ENCODE results near the gene DMRTB1. TPM values are rescaled to one million over a fixed set of nuclear protein-coding genes. Genes with fewer than 3 reads are reported as not detected.
A peak's percentile ranks its signal among the peaks of the same experiment; 100 is the strongest.

Gene DMRTB1
- total and polyA plus RNA-seq, 2 of the 4 experiments (the other 2 are of a cell fraction), result not detected

DNA sequence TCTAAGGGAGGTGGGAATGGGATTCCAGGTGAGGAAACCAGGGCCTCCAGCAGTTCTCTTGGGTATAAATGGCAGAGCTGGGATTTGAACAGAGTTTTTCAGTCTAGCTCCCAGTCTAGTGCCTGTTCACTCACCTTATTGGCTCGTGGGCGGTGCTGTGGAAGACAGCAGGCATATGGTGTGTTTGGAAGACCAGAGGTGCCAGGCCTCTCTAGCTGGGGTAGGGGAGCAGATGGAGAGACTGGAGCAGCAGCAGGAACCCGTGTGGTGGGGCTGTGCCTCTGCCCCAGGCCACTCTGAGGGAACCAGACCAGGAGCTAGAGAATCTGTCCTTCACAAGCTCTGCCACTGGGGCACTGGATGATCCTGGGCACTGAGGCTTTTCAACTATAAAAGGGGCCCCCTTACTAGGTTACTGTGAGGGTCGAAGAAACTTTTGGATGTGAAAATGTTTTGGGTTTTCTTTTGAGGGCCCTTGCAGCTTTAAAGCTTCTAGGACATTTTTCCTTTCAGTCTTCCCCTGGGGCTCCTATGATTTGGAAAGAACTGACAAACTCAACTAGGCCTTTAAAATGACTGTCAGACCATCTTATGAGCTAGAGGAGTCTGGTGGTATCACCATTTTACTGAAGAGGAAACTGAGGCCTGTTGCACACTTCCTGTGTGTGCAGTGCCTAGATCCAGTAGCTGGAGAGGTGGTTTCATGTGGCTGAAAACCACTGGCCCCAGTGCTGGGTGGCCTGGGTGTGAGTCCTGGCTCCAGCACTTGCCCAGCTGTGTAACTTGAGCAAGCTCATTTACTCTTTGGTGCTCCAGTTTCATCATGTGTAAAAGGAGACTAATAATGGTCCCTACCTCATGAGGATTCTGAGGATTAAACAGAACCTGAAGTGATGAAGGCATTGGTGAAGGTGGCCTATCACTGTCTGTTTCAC is 6.1 kb downstream of the DMRTB1 start:
- Histone ChIP-seq H2AK5ac (ENCODE audit: low read depth, low read length) (peak overlapping the region; percentile 43; the same call in 1 of the 2 replicates), H3K9me3 (ENCODE audit: control insufficient read depth, insufficient read depth, low read length) (no peaks in the 10 kb centered on the region), H3K79me1 (ENCODE audit: low read depth in 1 of 2, low read length in 2 of 2) (no peaks in the 10 kb centered on the region), H2AK9ac (replicated peaks; ENCODE audit: low read depth, low read length, poor library complexity) (no peak overlapping the region), H3K14ac (replicated peaks; ENCODE audit: low read depth, low read length) (no peak overlapping the region), H3K27ac (ENCODE audit: insufficient read depth, low read length) (no peak overlapping the region), H4K20me1 (ENCODE audit: insufficient read depth, low read length) (no peaks in the 10 kb centered on the region), H3K4me2 (ENCODE audit: low read depth, low read length) (no peak overlapping the region), H2AFZ (replicated peaks; ENCODE audit: low read length, poor library complexity) (no peak overlapping the region), H3K18ac (ENCODE audit: low read depth, low read length) (no peak overlapping the region), H3K27me3 (ENCODE audit: control insufficient read depth, insufficient read depth, low read length) (peaks cover 18% of the 10 kb centered on the region), H3K23ac (ENCODE audit: low read depth, low read length) (no peak overlapping the region), H3K4ac (ENCODE audit: low read depth, low read length) (no peak overlapping the region), H3K9me1 (ENCODE audit: insufficient read depth, low read length) (peaks cover 4% of the 10 kb centered on the region; the same call in 1 of the 2 replicates), H3K56ac (ENCODE audit: extremely low read depth, insufficient read depth, low read length) (no peak overlapping the region), H4K5ac (ENCODE audit: low read depth, low read length) (no peak overlapping the region), H2BK20ac (ENCODE audit: low read depth, low read length) (no peak overlapping the region), H4K8ac (ENCODE audit: low read depth in 2 of 2, low read length in 2 of 2) (no peak overlapping the region), H3K4me3 (ENCODE audit: insufficient read depth, low read depth, low read length) (no peak overlapping the region), H2BK120ac (ENCODE audit: low read depth, low read length) (no peak overlapping the region), H3K9ac (ENCODE audit: low read depth, low read length) (no peak overlapping the region), H4K91ac (ENCODE audit: insufficient read depth, low read depth, low read length) (no peak overlapping the region), H3K36me3 (ENCODE audit: control insufficient read depth, insufficient read depth, low read length) (no peaks in the 10 kb centered on the region), H3K4me1 (ENCODE audit: control insufficient read depth, insufficient read depth, low read length) (no peaks in the 10 kb centered on the region), H2BK5ac (ENCODE audit: low read depth, low read length, poor library complexity, severe bottlenecking) (no peak overlapping the region), H2BK15ac (ENCODE audit: low read depth, low read length) (no peak overlapping the region)
- no TSS peak for BruUV-seq (replicated peaks)
- WGBS, 2 experiments (ENCODE audit: extremely low coverage in 2 of 2, insufficient read length in 1 of 2), result 40% methylated on average over 1 of the region's 4 CpGs; no CpG with 5 or more reads in 1 of the 2 experiments
- dilution Hi-C loops (cut with HindIII; ENCODE audit: low sequenced_read_pairs, unreplicated experiment), result no loop called here
- ChIA-PET CTCF (interaction anchor here (1.3 kb wide), 1 partner anchor 15 kb away, joined by 3 read pairs; no protein-coding TSS in a partner anchor), POLR2A (ENCODE audit: unreplicated experiment) (interaction anchor here (0.6 kb wide), 1 partner anchor 384 kb away, joined by 4 read pairs; no protein-coding TSS in a partner anchor)
- DNase-seq, result no peak
- ATAC-seq (ENCODE audit: low read depth), result no peak
- intact Hi-C loops (cut with micrococcal nuclease), result no loop called here
- in situ Hi-C loops (cut with MboI; ENCODE audit: low sequenced_read_pairs), result no loop called here
- no peak for TF ChIP-seq CEBPB (IDR thresholded peaks at IDR 0.05; ENCODE audit: low read depth, low read length)
- no peak for TF ChIP-seq FOS (IDR thresholded peaks at IDR 0.05; ENCODE audit: low read depth, low read length)
- no peak for TF ChIP-seq RAD21 (IDR thresholded peaks at IDR 0.05; ENCODE audit: low read length)
- TF ChIP-seq, protein P1, sequence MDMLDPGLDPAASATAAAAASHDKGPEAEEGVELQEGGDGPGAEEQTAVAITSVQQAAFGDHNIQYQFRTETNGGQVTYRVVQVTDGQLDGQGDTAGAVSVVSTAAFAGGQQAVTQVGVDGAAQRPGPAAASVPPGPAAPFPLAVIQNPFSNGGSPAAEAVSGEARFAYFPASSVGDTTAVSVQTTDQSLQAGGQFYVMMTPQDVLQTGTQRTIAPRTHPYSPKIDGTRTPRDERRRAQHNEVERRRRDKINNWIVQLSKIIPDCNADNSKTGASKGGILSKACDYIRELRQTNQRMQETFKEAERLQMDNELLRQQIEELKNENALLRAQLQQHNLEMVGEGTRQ (IDR thresholded peaks at IDR 0.05; ENCODE audit: low read depth, low read length), result no peak
- no peak for TF ChIP-seq POLR2A (IDR thresholded peaks at IDR 0.05; ENCODE audit: low read depth, low read length)
- no peak for TF ChIP-seq BHLHE40 (IDR thresholded peaks at IDR 0.05; ENCODE audit: low read depth, low read length)
- no peak for TF ChIP-seq CHD1 (IDR thresholded peaks at IDR 0.05; ENCODE audit: low read depth, low read length)
- no peak for TF ChIP-seq RFX5 (IDR thresholded peaks at IDR 0.05; ENCODE audit: low read depth, low read length)
- no peak for TF ChIP-seq SMC3 (IDR thresholded peaks at IDR 0.05; ENCODE audit: low read depth, low read length)
- TF ChIP-seq RCOR1 (IDR thresholded peaks at IDR 0.05; ENCODE audit: insufficient replicate concordance, low read length), result no peak
- no peak for TF ChIP-seq MAZ (IDR thresholded peaks at IDR 0.05; ENCODE audit: borderline replicate concordance, low read depth, low read length)
- no peak for TF ChIP-seq MAFK (IDR thresholded peaks at IDR 0.05; ENCODE audit: low read depth, low read length)
- TF ChIP-seq, protein P2, sequence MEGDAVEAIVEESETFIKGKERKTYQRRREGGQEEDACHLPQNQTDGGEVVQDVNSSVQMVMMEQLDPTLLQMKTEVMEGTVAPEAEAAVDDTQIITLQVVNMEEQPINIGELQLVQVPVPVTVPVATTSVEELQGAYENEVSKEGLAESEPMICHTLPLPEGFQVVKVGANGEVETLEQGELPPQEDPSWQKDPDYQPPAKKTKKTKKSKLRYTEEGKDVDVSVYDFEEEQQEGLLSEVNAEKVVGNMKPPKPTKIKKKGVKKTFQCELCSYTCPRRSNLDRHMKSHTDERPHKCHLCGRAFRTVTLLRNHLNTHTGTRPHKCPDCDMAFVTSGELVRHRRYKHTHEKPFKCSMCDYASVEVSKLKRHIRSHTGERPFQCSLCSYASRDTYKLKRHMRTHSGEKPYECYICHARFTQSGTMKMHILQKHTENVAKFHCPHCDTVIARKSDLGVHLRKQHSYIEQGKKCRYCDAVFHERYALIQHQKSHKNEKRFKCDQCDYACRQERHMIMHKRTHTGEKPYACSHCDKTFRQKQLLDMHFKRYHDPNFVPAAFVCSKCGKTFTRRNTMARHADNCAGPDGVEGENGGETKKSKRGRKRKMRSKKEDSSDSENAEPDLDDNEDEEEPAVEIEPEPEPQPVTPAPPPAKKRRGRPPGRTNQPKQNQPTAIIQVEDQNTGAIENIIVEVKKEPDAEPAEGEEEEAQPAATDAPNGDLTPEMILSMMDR (conservative IDR thresholded peaks at IDR 0.05; ENCODE audit: low read depth, low read length), result no peak
- TF ChIP-seq, protein P3, sequence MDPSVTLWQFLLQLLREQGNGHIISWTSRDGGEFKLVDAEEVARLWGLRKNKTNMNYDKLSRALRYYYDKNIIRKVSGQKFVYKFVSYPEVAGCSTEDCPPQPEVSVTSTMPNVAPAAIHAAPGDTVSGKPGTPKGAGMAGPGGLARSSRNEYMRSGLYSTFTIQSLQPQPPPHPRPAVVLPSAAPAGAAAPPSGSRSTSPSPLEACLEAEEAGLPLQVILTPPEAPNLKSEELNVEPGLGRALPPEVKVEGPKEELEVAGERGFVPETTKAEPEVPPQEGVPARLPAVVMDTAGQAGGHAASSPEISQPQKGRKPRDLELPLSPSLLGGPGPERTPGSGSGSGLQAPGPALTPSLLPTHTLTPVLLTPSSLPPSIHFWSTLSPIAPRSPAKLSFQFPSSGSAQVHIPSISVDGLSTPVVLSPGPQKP (IDR thresholded peaks at IDR 0.05; ENCODE audit: borderline replicate concordance, low read depth, low read length), result no peak
